CD14-positive monocyte (primary cell): ENCODE measurements around the gene PIP4K2A. TPM values are rescaled to one million over a fixed set of nuclear protein-coding genes. Genes with fewer than 3 reads are reported as not detected.

ENCODE experiments used
- DNase-seq, 3 donors: peaks; one replicate each; pipeline ENCODE4 v3.0.0-alpha.2; 2011 to 2022
- H2AFZ ChIP-seq: 2 replicates; pipeline ENCODE4 v1.6.0; 2012; ENCODE audit warnings: mild to moderate bottlenecking, low read depth, low read length, inconsistent platforms; ENCODE audit not compliant: insufficient read depth, poor library complexity, severe bottlenecking
- H3K27ac ChIP-seq, 2 donors: 1 replicate in 1 of 2; 2 replicates in 1 of 2; pipeline ENCODE4 v1.5.1; 2012 to 2013; ENCODE audit warnings: low read length in 2 of 2, control low read depth in 1 of 2, inconsistent platforms in 1 of 2, low read depth in 1 of 2, mild to moderate bottlenecking in 1 of 2
- H3K27me3 ChIP-seq, 2 donors: one replicate each; pipeline versions ENCODE4 v1.6.0 to v1.6.1; 2011 to 2013; ENCODE audit warnings: low read length in 2 of 2; ENCODE audit not compliant: control insufficient read depth in 2 of 2, insufficient read depth in 2 of 2
- H3K36me3 ChIP-seq, 2 donors: replicated peaks in 1 of 2; 1 replicate in 1 of 2; 2 replicates in 1 of 2; pipeline versions ENCODE4 v1.5.1 to v1.6.1; 2012 to 2013; ENCODE audit warnings: low read length in 2 of 2, control low read depth in 1 of 2, inconsistent platforms in 1 of 2, mild to moderate bottlenecking in 1 of 2; ENCODE audit not compliant: insufficient read depth in 2 of 2, control insufficient read depth in 1 of 2
- H3K4me1 ChIP-seq, 2 donors: 1 replicate in 1 of 2; 2 replicates in 1 of 2; pipeline versions ENCODE4 v1.5.1 to v1.6.1; 2012 to 2013; ENCODE audit warnings: low read length in 2 of 2, control low read depth in 1 of 2, inconsistent platforms in 1 of 2, mild to moderate bottlenecking in 1 of 2, moderate library complexity in 1 of 2; ENCODE audit not compliant: insufficient read depth in 2 of 2, control insufficient read depth in 1 of 2
- H3K4me2 ChIP-seq: replicated peaks from 2 replicates; pipeline ENCODE3; 2012; ENCODE audit warnings: low read length, moderate library complexity, mild to moderate bottlenecking; ENCODE audit not compliant: poor library complexity, severe bottlenecking; ENCODE audit errors: extremely low read depth
- H3K4me3 ChIP-seq, 3 experiments: fragments of 200-600 bp in 1 of 3; sonication (generic) in 1 of 3; replicated peaks in 1 of 3; 1 replicate in 2 of 3; 2 replicates in 1 of 3; pipeline ENCODE4 v1.5.1; 2011 to 2013; ENCODE audit warnings: low read length in 3 of 3, mild to moderate bottlenecking in 3 of 3, control low read depth in 2 of 3, low read depth in 2 of 3, inconsistent platforms in 1 of 3, moderate library complexity in 1 of 3
- H3K79me2 ChIP-seq: 2 replicates; pipeline ENCODE4 v1.6.0; 2012; ENCODE audit warnings: mild to moderate bottlenecking, control low read depth, inconsistent platforms, low read length, moderate library complexity; ENCODE audit not compliant: insufficient read depth
- H3K9ac ChIP-seq: 2 replicates; pipeline ENCODE4 v1.6.0; 2017; ENCODE audit warnings: low read length, mild to moderate bottlenecking; ENCODE audit not compliant: insufficient read depth, poor library complexity, severe bottlenecking
- H3K9me3 ChIP-seq, 2 donors: replicated peaks in 1 of 2; 1 replicate in 1 of 2; 2 replicates in 1 of 2; pipeline versions ENCODE4 v1.5.1 to v1.6.1; 2012 to 2013; ENCODE audit warnings: low read length in 2 of 2, control low read depth in 1 of 2; ENCODE audit not compliant: control insufficient read depth in 1 of 2, insufficient read depth in 1 of 2
- H4K20me1 ChIP-seq: 2 replicates; pipeline ENCODE4 v1.6.0; 2012; ENCODE audit warnings: mild to moderate bottlenecking, low read length, control low read depth, moderate library complexity; ENCODE audit not compliant: insufficient read depth
- H3K27ac Mint-ChIP-seq, 7 donors: one replicate each; pipeline ENCODE4 v1.8.0; 2020; ENCODE audit warnings: mild to moderate bottlenecking in 7 of 7, mixed read lengths in 7 of 7, moderate library complexity in 6 of 7, inconsistent platforms in 2 of 7
- H3K27me3 Mint-ChIP-seq, 3 donors: one replicate each; pipeline ENCODE4 v1.8.0; 2021 to 2022; ENCODE audit warnings: low read depth in 3 of 3, mild to moderate bottlenecking in 3 of 3, mixed read lengths in 3 of 3, moderate library complexity in 3 of 3, inconsistent platforms in 1 of 3
- H3K36me3 Mint-ChIP-seq, 2 donors: one replicate each; pipeline ENCODE4 v1.8.0; 2020; ENCODE audit warnings: mixed read lengths in 2 of 2, inconsistent platforms in 1 of 2, mild to moderate bottlenecking in 1 of 2
- H3K4me1 Mint-ChIP-seq: one replicate; pipeline ENCODE4 v1.8.0; 2020; ENCODE audit warnings: mild to moderate bottlenecking, mixed read lengths
- H3K4me3 Mint-ChIP-seq, 2 donors: one replicate each; pipeline ENCODE4 v1.8.0; 2020; ENCODE audit warnings: mild to moderate bottlenecking in 2 of 2, mixed read lengths in 2 of 2, moderate library complexity in 1 of 2
- H3K9me3 Mint-ChIP-seq, 7 donors: one replicate each; pipeline ENCODE4 v1.8.0; 2020 to 2022; ENCODE audit warnings: mixed read lengths in 7 of 7, mild to moderate bottlenecking in 6 of 7, moderate library complexity in 6 of 7, inconsistent platforms in 2 of 7
- CTCF ChIP-seq: fragments of 200-600 bp; IDR thresholded peaks from one replicate; pipeline ENCODE4 v1.8.0; 2022; ENCODE audit warnings: antibody characterized with exemption, mild to moderate bottlenecking
- WGBS: methylation state at CpG from one replicate; pipeline ENCODE4 v1.1.5; 2013; ENCODE audit warnings: missing lambda C conversion rate; ENCODE audit not compliant: insufficient coverage; 5-methylcytosine and 5-hydroxymethylcytosine counted together
- intact Hi-C, 2 donors: fragments of 100-400 bp; cut with micrococcal nuclease; formaldehyde crosslinking; loops; one replicate each; pipeline versions ENCODE4 v1.15.0 to v1.15.1; 2023
- polyA plus RNA-seq, 3 donors: library from polyadenylated mRNA; depleted of rRNA in 1 of 3; unstranded in 2 of 3; stranded (reverse) in 1 of 3; fragments of 300-500 nt in 2 of 3; fragments of >200 nt in 1 of 3; fragmentation: Illumina TruSeq in 2 of 3; gene quantifications; 1 replicate in 2 of 3; 2 replicates in 1 of 3; pipeline ENCODE4 v1.2.3, GENCODE V29; 2012 to 2021

The PIP4K2A gene
- polyA plus RNA-seq, 3 donors: 9.7 to 33.7 (median 16.6) TPM

- Histone ChIP-seq H3K36me3 (peaks cover 66 to 100% of the 10 kb centered on the region in 2 donors), H3K9me3 (no peaks in the 10 kb centered on the region), H3K79me2 (no peaks in the 10 kb centered on the region), H3K4me1 (no peaks in the 10 kb centered on the region), H2AFZ (no peak overlapping the region), H3K4me2 (no peak overlapping the region), H3K27me3 (no peaks in the 10 kb centered on the region), H4K20me1 (peaks cover 11% of the 10 kb centered on the region), H3K9ac (no peak overlapping the region), H3K4me3 (no peak overlapping the region), H3K27ac (no peak overlapping the region)
- no peaks in the 10 kb centered on the region for H3K9me3 Mint-ChIP-seq
- TF ChIP-seq CTCF: no peak
- intact Hi-C loops: no loop called here
- peak overlapping the region in 1 of 7 donors; percentile 55 for H3K27ac Mint-ChIP-seq
- WGBS: 93% methylated on average over 6 of the region's 10 CpGs
- H3K27me3 Mint-ChIP-seq: peaks cover 0 to 3% (median 1%) of the 10 kb centered on the region in 3 donors
- H3K4me3 Mint-ChIP-seq: no peak overlapping the region
- DNase-seq: no peak
- peaks cover 88 to 92% of the 10 kb centered on the region in 2 donors for H3K36me3 Mint-ChIP-seq
- H3K4me1 Mint-ChIP-seq: no peaks in the 10 kb centered on the region
Observed at GRCh38 chr10:22541900-22542299, 172.5 kb downstream of the PIP4K2A start.

GRCh38 chr10:22539579-22540298 lies 174.6 kb downstream of the PIP4K2A start:
- Histone ChIP-seq H4K20me1 (peaks cover 11% of the 10 kb centered on the region), H3K9ac (no peak overlapping the region), H3K27me3 (no peaks in the 10 kb centered on the region), H3K4me3 (no peak overlapping the region), H3K4me2 (no peak overlapping the region), H3K9me3 (no peaks in the 10 kb centered on the region), H3K4me1 (no peaks in the 10 kb centered on the region), H3K36me3 (peaks cover 71 to 100% of the 10 kb centered on the region in 2 donors), H2AFZ (no peak overlapping the region), H3K27ac (no peak overlapping the region), H3K79me2 (no peaks in the 10 kb centered on the region)
- Mint-ChIP-seq H3K4me1 (no peaks in the 10 kb centered on the region), H3K4me3 (no peak overlapping the region), H3K9me3 (no peaks in the 10 kb centered on the region), H3K27ac (no peak overlapping the region), H3K27me3 (peaks cover 0 to 3% (median 1%) of the 10 kb centered on the region in 3 donors), H3K36me3 (peaks cover 91 to 92% of the 10 kb centered on the region in 2 donors)
- 98% methylated on average over 6 of the region's 11 CpGs for WGBS
- TF ChIP-seq CTCF: no peak
- DNase-seq: no peak
- intact Hi-C loops: no loop called here
